GM18909 (cell line): ENCODE data around the gene LAMA3.
A peak's percentile ranks its signal among the peaks of the same experiment; 100 is the strongest.

ENCODE experiments used
- ATAC-seq: cut with Tn5 transposase; IDR thresholded peaks from one replicate; pipeline ENCODE4 v1.9.1; 2021; ENCODE audit warnings: mild to moderate bottlenecking; ENCODE audit not compliant: unreplicated experiment, poor library complexity

Gene LAMA3

GRCh38 chr18:23982155-23983079, 293.2 kb downstream of the LAMA3 start:
- ATAC-seq = no peak

- ATAC-seq = no peak
Observed at GRCh38 chr18:23983112-23983511, 293.9 kb downstream of the LAMA3 start.

GRCh38 chr18:23986600-23987359, 297.5 kb downstream of the LAMA3 start:
- ATAC-seq = peak; percentile 57

- ATAC-seq = no peak
Observed at GRCh38 chr18:23990474-23991410, 301.5 kb downstream of the LAMA3 start.

GRCh38 chr18:23992089-23992940, 303.1 kb downstream of the LAMA3 start:
- no peak for ATAC-seq

- ATAC-seq = no peak
Observed at GRCh38 chr18:23992941-23993280, 303.7 kb downstream of the LAMA3 start.

- ATAC-seq = no peak
Observed at GRCh38 chr18:23994361-23994902, 305.2 kb downstream of the LAMA3 start.

- no peak for ATAC-seq
Observed at GRCh38 chr18:23995180-23995579, 305.9 kb downstream of the LAMA3 start.

- ATAC-seq = no peak
Observed at GRCh38 chr18:23998018-23998417, 308.8 kb downstream of the LAMA3 start.

GRCh38 chr18:23998820-23999219, 309.6 kb downstream of the LAMA3 start:
- no peak for ATAC-seq

GRCh38 chr18:24000613-24001490, 311.6 kb downstream of the LAMA3 start:
- ATAC-seq = no peak

GRCh38 chr18:24002479-24002878, 313.2 kb downstream of the LAMA3 start:
- no peak for ATAC-seq

- ATAC-seq = no peak
Observed at GRCh38 chr18:24003288-24003687, 314.0 kb downstream of the LAMA3 start.

GRCh38 chr18:24003903-24004640, 314.8 kb downstream of the LAMA3 start:
- no peak for ATAC-seq
